ENCODE measurements around the gene ASTN2.

Gene ASTN2

DNA sequence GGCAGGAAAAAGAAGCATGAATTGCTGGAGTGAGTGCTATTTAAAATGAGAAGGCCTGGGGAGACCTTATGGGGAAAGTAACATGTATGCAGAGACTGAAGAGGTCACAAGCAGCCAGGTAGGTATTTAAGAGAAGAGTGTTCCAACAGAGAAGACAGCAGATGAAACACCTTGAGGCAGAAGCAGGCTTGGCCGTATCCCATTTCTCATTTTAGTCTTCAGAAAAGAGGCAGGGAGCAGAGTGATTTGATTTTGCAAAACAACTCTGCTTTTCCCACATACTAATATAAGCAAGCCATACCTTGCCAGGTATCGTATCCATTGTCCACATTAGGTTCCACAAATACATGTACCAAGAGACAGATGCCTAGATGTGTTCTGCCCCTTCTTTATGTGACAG is 244.3 kb downstream of the ASTN2 start:
- DNase-seq (ENCODE audit: low read depth), result no peak

DNA sequence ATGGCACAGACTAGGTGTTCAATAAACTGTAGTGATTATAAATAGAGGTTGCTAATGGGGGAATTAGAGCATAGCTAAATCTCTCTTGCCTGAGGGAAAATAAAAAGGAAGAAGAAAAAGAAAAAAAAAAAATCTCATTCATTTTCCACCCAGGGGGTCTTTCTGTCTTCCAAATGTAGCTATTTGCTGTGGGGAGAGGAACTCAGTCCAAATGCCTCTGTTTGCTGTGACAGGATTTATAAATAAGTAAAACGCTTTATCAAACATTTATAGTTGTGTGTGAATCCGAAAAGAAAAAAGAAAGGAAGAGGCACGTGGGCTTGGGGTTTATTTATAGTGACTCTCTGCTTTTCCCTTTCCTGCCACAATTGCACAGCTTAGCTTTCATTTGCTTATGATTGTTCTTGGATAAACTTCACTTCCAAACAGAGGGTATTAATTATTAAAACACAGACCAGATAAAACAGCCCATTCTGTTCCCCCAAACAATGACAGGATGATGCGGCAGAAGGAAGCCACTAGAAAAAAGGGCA is 245.7 kb downstream of the ASTN2 start:
- no peak for DNase-seq (ENCODE audit: low read depth)

DNA sequence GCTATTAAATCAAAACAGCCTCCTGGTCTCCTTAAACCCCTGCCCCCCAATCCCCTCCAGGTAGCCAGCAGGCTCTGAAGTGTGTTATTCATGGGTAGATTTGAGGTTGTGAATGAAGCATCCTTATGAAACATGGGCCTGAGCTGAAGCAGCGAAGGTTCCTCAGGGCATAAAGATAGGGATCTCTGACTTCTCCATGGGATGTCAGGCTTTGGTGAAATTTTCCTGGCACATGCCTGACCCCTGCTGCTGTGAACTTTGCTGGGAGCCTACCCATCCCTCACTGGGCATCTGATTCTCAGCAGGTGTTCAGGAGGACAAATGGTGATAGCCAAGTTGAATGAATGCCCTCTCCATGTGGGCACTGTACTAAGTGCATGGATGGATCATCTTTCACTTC is 250.3 kb downstream of the ASTN2 start:
- DNase-seq (ENCODE audit: low read depth), result no peak

DNA sequence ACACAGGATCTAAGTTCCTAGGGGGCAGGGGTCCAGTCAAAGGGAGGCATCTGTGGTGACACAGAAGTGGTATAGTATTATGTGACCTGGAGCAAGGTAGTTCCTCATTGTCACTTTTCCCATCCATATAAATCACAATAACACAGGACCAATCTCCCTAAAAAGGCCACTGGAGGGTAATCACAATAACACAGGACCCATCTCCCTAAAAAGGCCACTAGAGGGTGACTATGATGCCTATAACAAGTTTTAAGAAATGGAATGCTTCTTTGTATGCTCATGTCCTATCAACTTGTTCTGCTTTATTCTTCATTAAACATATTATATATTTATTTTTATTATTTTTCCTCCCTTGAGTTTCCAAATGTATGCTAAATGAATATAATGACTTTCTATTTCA is 254.6 kb downstream of the ASTN2 start:
- no peak for DNase-seq (ENCODE audit: low read depth)

DNA sequence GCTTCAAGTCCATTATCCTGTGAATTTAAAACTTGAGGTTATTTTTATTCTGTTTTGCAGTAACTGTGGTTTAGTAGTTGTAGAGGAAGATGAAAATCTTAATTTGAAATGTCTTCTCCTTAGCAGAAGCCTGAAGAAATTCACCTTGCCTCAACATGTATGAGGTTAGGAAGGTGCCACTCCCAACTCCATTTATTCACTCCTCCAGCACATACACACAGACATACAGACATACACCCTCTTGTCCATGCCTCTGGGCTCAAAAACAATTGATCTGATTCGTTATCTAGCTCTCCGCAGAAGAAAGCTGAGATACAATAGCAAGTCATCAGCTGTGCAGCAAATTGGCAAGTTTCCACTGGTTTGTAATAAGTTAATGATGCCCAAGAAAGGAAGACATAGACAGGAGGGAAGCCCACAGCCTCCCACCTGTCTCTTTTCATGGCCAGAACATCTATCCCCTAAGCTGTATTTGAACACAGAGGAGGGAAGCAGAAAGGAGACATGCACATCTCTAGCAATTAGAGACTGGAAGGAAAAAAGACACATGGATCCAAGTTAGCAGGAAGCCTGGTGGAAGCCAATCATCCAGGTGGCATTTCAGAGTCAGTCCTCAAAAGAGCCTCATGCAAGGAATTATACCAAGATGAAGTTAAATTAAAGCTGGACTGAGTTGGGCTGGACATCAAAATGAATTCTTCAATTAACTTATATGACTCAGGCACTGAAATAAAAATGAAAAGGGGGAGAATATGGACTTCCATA is 257.9 kb downstream of the ASTN2 start:
- DNase-seq (ENCODE audit: low read depth), result no peak

DNA sequence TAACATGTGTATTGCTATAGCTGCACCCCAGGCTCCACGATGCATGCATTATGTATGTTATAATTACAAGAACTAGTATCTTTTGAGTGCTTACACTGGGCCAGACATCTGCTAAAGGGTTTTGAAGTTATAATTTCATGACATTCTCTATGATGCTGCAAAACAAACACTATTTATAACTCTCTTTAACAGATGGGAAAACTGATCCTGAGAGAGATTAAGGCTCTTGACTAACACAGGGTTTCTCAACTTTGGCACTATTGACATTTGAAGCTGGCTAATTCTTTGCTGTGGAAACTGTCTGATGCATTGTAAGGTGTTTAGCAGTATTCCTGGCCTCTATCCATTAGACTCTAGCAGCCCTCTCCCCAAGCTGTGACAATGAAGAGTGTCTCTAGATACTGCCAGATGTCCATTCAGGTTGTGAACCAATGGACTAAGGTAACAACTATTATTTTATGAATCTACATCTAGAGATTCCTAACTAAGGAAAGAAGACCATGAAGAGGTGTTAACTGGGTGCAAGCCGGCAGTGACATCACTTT is 258.6 kb downstream of the ASTN2 start:
- DNase-seq (ENCODE audit: low read depth), result no peak

DNA sequence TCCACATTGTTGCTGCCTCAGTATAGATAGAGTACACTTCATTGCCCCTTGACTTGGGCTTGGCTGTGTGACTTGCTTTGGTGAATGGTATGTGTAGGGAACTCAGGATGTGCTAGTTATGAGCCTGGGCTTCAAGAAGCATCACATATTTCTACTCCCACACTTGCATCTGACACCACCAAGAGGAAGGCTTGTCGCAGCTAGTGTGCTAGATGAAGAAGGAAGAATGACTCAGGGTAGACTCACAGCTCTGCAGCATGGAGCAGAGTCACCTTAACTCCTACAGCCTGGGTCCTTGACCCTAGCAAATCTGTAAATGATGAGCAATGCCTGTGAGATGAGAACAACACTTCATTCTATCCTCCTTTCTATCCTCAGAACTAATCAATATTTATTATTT is 261.8 kb downstream of the ASTN2 start:
- no peak for DNase-seq (ENCODE audit: low read depth)

DNA sequence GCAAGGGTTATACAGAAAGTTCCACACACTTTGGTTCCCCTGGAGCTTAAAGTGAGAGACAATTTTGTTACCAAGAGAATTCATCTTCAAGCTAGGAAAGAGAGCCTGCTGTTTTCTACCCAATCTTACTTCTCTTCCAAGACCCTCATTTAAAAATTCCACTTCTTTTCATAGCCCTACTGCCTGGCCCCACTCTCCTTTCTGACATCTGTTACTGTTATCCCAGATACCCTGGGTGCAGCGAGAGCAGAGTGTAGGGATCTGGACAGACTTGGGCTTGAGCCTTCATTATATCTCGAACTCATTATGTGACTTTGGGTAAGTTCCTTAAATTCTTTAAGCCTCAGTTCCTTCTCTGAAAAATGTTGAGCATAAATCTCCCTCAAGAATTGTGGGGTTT is 263.1 kb downstream of the ASTN2 start:
- DNase-seq (ENCODE audit: low read depth), result no peak

DNA sequence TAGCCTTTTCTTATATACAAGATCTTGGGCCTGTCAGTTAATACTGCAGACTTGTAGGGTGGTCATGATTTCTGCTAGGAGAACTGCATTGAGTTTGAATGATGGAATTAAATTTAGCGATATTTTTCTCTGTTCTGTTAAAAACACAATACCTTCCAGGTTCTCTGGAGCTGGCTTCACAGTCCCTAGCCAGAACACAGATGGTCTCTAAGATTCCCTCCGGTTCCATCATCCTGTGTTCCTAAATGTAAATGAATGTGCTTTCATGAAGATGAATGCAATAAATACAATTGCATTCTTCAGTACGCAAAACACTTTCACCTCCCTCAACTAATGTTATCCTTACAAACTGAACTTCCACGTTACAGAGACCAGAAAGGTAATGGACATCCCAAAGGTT is 264.9 kb downstream of the ASTN2 start:
- no peak for DNase-seq (ENCODE audit: low read depth)

DNA sequence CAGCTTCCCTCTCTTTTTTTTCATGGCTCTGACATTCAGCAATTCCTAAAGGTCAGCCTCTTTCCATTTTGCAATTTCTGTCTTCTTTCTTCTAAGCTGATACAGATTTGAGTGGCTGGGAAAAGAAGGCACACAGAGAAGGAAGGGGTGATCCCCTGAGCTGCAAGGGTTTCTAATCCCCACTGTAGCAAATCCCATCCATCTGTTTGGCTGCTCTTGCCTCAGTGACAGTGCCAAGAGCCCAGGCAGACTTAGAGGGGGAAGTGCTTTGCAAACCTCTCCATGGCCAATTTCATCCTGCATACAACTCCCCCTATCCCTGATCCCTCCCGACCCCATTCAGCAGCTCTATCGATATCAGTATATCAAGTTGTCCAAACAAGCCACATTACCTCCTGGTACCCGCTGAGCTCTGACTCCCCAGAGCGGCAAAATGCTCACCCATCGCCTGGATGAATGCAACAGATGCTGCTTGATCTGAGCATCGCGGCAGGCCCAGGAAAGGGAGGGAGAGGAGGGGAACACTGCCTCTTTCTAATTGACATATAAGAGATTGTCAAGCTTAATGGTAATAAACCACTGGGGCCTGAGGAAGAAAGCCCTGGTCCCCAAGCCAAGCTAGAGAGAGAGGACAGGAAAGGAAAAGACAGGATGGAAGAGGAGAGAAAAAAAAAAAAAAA is 268.9 kb downstream of the ASTN2 start:
- no peak for DNase-seq (ENCODE audit: low read depth)

DNA sequence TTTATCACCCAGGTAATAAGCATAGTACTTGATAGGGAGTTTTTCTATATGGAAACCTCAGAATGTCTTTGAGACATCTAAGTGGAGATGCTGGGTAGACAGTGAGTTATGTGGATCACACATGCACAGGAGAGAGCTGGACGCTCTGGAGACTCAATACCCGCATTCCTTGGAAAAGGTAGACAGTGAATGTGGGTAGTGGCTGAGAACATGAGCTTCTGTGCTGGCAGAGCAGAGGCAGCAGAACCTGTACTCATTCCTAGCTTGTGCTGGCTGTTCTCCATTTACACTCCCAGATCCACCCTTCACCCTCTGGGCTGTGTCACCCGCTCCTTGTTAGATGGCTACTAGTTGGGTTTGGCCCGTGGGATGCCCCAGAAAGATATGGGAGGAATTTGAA is 269.8 kb downstream of the ASTN2 start:
- no peak for DNase-seq (ENCODE audit: low read depth)

DNA sequence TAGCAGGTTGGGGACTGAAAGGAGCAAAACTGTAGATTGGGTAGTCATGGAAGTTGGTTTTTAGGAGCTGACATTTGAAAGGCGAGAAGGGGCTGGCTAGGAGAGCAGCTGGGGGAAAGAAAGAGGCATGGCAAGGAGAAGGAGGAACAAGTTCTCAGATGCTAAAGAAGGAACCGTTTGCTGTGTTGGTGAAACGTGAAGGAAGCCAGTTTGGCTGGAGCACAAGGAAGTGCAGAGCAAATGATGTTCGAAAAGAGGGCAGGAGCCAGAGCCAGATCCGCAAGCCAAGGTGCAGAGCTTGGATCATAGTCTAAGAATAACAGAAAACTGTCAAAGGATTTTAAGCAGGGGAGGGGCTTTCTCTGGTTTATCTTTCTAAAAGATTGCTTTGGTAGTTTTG is 276.6 kb downstream of the ASTN2 start:
- DNase-seq (ENCODE audit: low read depth), result no peak

DNA sequence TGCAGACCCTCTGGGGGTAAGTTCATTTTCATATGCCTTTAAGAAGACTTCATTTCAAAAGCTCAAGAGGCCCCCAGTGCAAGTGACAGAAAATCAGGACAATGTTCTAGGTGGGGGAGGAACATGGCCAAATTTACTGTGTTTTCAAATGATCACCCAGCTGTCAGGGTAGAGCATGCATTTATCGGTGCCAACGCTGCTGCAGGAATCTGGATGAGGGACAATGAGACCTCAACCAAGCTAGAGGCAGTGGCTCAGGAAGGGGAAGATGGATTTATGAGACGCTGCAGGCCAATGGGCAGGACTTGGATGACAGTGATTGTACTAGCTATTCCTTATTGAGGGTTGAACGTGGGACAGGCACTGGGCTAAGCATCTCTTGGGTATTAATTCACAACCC is 278.4 kb downstream of the ASTN2 start:
- DNase-seq (ENCODE audit: low read depth), result no peak

DNA sequence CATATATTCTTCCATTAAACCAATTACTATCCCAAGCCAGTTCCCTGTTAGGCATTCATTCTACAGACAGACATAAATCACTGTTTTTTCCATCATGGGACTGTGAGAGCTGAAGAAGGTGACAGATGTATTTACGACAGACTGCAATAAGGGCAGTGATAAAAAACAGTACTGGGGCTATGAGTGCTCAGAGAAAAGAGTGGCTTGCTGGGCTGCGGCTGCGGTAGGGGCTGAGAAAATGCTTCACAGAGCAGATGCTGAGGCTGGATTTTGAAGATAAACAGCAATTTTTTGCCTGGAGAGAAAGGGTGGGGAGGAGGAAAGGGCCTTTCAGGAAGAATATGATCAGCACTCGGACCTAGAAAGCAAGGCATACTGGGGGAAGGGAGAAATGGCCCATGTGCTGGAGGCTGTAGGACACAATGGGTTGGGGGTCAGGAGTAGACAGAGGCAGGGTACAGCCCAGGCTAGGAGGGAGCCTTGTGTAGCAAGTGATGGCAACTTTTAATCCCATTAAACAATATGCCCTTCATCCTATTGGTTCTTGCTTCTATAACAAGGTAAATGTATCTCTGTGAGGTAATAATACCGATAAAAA is 279.3 kb downstream of the ASTN2 start:
- DNase-seq (ENCODE audit: low read depth), result no peak

DNA sequence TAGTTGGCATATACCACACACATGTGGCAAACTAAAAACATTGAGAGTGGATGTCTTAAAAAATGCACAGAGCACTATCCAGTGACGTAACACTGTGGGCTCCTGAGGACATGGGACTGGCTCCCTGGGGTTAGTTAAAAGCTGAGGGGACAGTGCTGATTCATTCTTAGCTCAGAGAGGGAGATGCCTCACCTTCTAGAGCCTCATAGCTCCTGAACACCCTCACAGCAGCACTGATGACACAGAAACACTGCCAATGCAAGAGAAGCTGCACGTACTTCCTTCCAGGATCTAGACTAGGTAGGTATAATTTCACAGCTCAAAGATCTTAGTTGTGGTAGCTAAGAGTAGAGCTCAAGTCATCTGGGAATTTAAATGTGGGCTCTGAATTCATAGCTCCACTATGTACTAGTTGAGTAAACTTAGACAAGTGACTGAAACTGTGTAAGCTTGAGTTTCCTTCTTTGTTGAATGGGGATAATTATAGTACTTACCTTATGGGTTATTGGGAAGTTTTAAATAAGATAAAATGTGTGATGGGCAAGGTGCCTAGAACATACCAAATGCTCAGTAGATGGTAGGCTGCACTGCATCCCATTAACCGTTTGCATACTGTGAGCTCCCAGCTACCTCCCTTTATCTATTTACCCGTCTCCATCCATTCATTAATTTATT is 279.9 kb downstream of the ASTN2 start:
- DNase-seq (ENCODE audit: low read depth), result no peak

DNA sequence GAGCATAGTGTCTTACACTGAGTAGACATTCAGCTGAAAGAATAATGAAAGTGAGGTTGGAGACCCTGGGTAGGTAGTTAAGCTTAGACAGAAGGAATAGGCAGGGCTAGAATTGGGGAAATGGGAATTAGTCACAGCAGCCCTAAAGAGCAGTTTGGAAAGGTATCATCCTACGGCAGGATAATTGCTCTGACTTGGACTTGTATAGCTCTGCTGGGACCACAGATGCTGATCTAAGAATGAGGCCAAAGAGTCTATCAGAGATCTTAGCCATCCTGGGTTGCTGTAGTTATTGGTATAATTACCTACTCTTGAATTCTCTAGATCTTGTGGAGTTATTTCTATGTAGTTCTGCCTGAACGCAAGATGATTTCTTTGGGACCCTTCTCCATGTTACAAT is 288.0 kb downstream of the ASTN2 start:
- DNase-seq (ENCODE audit: low read depth), result no peak

DNA sequence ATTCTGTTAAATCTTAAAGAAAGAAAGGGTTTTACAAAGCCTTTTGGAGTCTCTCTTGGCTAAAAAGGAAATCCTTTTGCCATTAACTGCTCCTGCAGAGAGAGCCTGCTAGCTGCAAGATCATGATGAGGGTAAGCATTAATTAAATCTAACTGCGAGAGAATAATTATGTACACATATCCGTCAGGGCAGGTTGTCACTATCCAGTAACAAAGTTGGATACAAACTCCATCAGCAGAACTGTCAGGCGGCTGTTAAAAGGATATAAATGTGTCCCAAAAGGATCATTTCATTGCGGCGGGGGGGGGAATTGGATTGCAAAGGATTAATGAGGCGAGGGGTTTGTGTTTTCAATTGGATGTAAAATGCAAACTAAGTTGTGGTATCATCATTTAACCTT is 289.3 kb downstream of the ASTN2 start:
- DNase-seq (ENCODE audit: low read depth), result no peak

DNA sequence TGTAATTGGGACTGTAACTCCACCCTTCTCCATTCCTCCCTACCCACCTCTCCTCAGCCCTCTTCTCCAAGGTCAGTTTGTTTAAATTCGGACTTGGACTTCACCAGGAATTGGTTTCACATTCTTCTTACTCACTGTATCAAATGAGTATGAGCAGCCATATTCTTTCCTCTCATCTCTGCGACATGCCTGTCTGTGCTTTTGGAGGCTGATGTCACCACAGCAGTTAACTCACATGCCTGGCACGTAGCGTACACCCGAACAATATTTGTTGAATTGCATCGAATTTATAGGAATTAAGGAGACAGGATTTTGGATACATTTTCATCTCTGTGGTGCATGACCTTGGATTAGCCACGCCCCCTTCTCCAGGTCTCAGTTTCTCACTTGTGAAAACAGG is 291.1 kb downstream of the ASTN2 start:
- DNase-seq (ENCODE audit: low read depth), result no peak

DNA sequence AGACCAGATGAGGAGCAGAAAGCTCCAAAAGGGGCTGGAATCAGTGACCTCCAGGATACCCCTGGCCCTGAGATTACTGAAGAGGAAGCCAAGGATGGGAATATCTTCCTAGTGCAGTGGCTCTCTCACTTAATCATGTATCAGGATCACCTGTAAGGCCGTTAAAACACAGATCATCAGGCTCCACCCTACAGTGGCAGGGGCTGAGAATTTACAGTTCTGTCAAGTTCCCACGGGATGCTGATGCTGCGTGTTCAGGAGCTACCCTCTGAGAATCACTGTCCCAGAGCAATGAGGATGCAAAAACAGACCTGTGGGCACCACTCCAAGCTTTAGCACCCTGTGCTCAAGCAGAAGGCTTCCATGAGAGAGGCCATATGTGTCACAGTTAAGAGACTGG is 291.9 kb downstream of the ASTN2 start:
- no peak for DNase-seq (ENCODE audit: low read depth)

DNA sequence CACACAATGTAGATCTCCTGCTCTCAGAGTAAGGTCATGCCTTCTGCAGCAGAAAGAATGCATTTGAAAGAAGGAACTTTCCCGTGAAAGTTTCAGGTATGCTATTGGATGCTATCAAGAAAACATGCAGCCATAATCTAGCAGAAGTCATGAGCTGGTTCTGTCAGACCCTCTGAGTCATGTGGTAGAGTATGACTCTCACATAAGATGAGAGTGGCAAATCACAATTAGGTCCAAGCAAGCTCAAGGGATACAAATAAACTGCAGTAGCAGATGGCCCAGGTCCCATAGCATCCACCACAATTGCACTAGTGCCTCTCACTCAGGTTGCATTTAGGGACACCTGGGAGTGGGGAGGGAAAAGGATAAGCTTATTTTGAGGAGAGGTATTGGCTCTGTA is 292.8 kb downstream of the ASTN2 start:
- DNase-seq (ENCODE audit: low read depth), result no peak

DNA sequence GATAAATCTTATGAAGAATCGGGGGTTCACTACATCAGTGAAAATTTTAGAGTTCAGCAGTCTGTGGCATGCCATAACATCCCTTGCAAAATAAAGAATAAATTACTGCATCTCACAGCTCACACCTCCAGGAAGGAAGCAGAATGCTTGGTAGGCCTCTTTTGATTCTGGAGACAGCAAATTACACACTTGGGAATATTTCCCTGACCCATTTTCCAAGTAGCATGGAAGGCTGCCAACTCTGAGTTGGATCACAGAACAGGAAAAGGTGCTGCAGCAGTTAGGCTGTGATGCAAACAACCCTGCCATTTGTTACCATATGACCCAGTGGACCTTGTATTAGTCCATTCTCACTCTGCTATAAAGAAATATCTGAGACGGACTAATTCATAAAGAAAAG is 293.5 kb downstream of the ASTN2 start:
- no peak for DNase-seq (ENCODE audit: low read depth)

DNA sequence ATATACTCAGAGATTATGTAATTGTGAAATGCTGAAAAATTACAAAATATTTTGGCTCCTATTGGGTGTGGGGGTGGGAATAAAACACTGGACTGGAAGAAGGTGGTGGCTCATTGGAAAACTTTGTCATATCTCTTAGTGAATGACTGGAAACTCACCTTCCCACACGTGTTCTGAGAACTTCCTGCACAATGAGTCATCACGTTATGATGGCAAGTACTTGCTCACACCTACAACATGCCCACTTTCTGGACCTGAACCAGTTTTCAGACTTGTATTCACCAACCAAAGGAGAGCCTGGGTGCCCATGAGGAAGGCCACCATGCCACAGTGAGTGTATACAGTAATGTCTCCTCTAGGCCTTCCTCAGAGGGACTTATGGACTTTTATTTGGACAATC is 294.8 kb downstream of the ASTN2 start:
- no peak for DNase-seq (ENCODE audit: low read depth)

DNA sequence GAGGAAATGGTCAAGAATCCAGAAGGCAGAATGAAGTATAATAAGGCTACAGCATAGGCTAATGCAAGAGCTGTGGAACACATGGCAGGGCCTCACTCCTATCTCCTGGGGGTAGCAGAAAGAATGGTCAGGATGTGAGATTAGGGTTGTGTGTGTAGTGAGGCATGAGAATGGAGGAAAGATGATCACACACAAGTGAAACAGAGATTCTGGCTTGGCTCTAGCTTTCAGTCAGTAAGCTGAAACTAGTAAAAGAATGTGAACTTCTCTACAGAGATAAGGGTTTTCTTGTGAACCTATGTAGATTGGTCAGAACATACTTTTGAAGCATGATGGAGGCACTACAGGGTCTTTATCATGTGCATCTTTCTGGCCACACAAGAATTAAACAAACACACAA is 298.8 kb downstream of the ASTN2 start:
- DNase-seq (ENCODE audit: low read depth), result no peak

Data from activated T-cell treated with anti-CD3 and anti-CD28 coated beads for 48 hours (primary cell).